GM19452 (cell line): ENCODE results near the gene C12orf42.
A peak's percentile ranks its signal among the peaks of the same experiment; 100 is the strongest.

Experiments used
- ATAC-seq: cut with Tn5 transposase; IDR thresholded peaks from one replicate; pipeline ENCODE4 v1.9.1; 2021; ENCODE audit not compliant: unreplicated experiment

C12orf42 gene

GRCh38 chr12:103350116-103350515 lies 145.7 kb downstream of the C12orf42 start:
- no peak for ATAC-seq

GRCh38 chr12:103348935-103349334 lies 146.8 kb downstream of the C12orf42 start:
- ATAC-seq = no peak

- ATAC-seq = no peak
Measured at GRCh38 chr12:103336940-103337339, 158.8 kb downstream of the C12orf42 start.

GRCh38 chr12:103334466-103334865 lies 161.3 kb downstream of the C12orf42 start:
- no peak for ATAC-seq

- no peak for ATAC-seq
Measured at GRCh38 chr12:103333676-103334075, 162.1 kb downstream of the C12orf42 start.

GRCh38 chr12:103331643-103332042 lies 164.1 kb downstream of the C12orf42 start:
- ATAC-seq = no peak

- no peak for ATAC-seq
Measured at GRCh38 chr12:103330672-103331071, 165.1 kb downstream of the C12orf42 start.

- ATAC-seq = no peak
Measured at GRCh38 chr12:103327676-103328075, 168.1 kb downstream of the C12orf42 start.

- no peak for ATAC-seq
Measured at GRCh38 chr12:103326190-103326589, 169.6 kb downstream of the C12orf42 start.

GRCh38 chr12:103318566-103318965 lies 177.2 kb downstream of the C12orf42 start:
- ATAC-seq = no peak

- ATAC-seq = no peak
Measured at GRCh38 chr12:103317220-103317619, 178.5 kb downstream of the C12orf42 start.

GRCh38 chr12:103314786-103315185 lies 181.0 kb downstream of the C12orf42 start:
- no peak for ATAC-seq

GRCh38 chr12:103313894-103314293 lies 181.9 kb downstream of the C12orf42 start:
- ATAC-seq = no peak

- no peak for ATAC-seq
Measured at GRCh38 chr12:103312742-103313354, 182.9 kb downstream of the C12orf42 start.

- ATAC-seq = no peak
Measured at GRCh38 chr12:103310546-103311270, 185.1 kb downstream of the C12orf42 start.

GRCh38 chr12:103308396-103308795 lies 187.4 kb downstream of the C12orf42 start:
- ATAC-seq = no peak

- no peak for ATAC-seq
Measured at GRCh38 chr12:103303484-103303883, 192.3 kb downstream of the C12orf42 start.

- no peak for ATAC-seq
Measured at GRCh38 chr12:103301642-103302591, 193.9 kb downstream of the C12orf42 start.

GRCh38 chr12:103288016-103288415 lies 207.8 kb downstream of the C12orf42 start:
- no peak for ATAC-seq

GRCh38 chr12:103282124-103282523 lies 213.6 kb downstream of the C12orf42 start:
- no peak for ATAC-seq

- peak; percentile 90 for ATAC-seq
Measured at GRCh38 chr12:103279444-103279843, 216.3 kb downstream of the C12orf42 start.

- ATAC-seq = no peak
Measured at GRCh38 chr12:103278329-103278728, 217.4 kb downstream of the C12orf42 start.
